Smooth muscle cell (in vitro differentiated cells): ENCODE measurements around the gene TMA16. TPM values are rescaled to one million over a fixed set of nuclear protein-coding genes. Genes with fewer than 3 reads are reported as not detected.

Source experiments
- DNase-seq: peaks from one replicate; lab custom pipeline; 2025; ENCODE audit not compliant: unreplicated experiment; lab: John Stamatoyannopoulos, UW
- H2AFZ ChIP-seq: fragments of 200-600 bp; sonication (generic); 2 replicates; pipeline ENCODE4 v1.6.0; 2016; ENCODE audit warnings: antibody characterized with exemption, low read depth, mild to moderate bottlenecking
- H3F3A ChIP-seq: fragments of 200-600 bp; sonication (generic); 2 replicates; pipeline ENCODE4 v1.6.0; 2017; ENCODE audit warnings: antibody characterized with exemption, low read depth
- H3K27ac ChIP-seq: fragments of 200-600 bp; sonication (generic); 2 replicates; pipeline ENCODE4 v1.5.1; 2016; ENCODE audit warnings: low read depth, mild to moderate bottlenecking
- H3K27me3 ChIP-seq: fragments of 200-600 bp; sonication (generic); 2 replicates; pipeline ENCODE4 v1.6.1; 2016; ENCODE audit warnings: low read depth, mild to moderate bottlenecking
- H3K36me3 ChIP-seq: fragments of 200-600 bp; sonication (generic); 2 replicates; pipeline ENCODE4 v1.5.1; 2016; ENCODE audit warnings: low read depth
- H3K4me1 ChIP-seq: fragments of 200-600 bp; sonication (generic); 2 replicates; pipeline ENCODE4 v1.5.1; 2016; ENCODE audit warnings: low read depth
- H3K4me2 ChIP-seq: fragments of 200-600 bp; sonication (generic); 2 replicates; pipeline ENCODE4 v1.6.0; 2016; ENCODE audit warnings: mild to moderate bottlenecking
- H3K4me3 ChIP-seq: fragments of 200-600 bp; sonication (generic); 2 replicates; pipeline ENCODE4 v1.5.1; 2016; ENCODE audit warnings: mild to moderate bottlenecking
- H3K79me2 ChIP-seq: fragments of 200-600 bp; sonication (generic); 2 replicates; pipeline ENCODE4 v1.6.0; 2016; ENCODE audit warnings: low read depth, mild to moderate bottlenecking
- H3K9ac ChIP-seq: fragments of 200-600 bp; sonication (generic); 2 replicates; pipeline ENCODE4 v1.6.0; 2016; ENCODE audit warnings: low read depth
- H3K9me3 ChIP-seq: fragments of 200-600 bp; sonication (generic); replicated peaks from 2 replicates; pipeline ENCODE4 v1.5.1; 2016; ENCODE audit warnings: low read depth
- H4K20me1 ChIP-seq: fragments of 200-600 bp; sonication (generic); 2 replicates; pipeline ENCODE4 v1.6.0; 2016; ENCODE audit warnings: low read depth
- CTCF ChIP-seq: fragments of 200-600 bp; sonication (generic); IDR thresholded peaks from 2 replicates; pipeline ENCODE4 v1.5.1; 2017; ENCODE audit warnings: borderline replicate concordance, mild to moderate bottlenecking, antibody characterized with exemption; ENCODE audit not compliant: insufficient read depth, poor library complexity, severe bottlenecking
- WGBS: methylation state at CpG from one replicate; pipeline ENCODE4 v1.1.7; 2016; ENCODE audit warnings: low lambda C conversion rate; 5-methylcytosine and 5-hydroxymethylcytosine counted together
- polyA plus RNA-seq: library from polyadenylated mRNA; unstranded; fragments of >200 nt; fragmentation: Nextera tagmentation; extraction: Ambion mirVana; gene quantifications from 2 replicates; pipeline ENCODE4 v1.2.1, GENCODE V29; 2016
- total RNA-seq: library from RNA; depleted of rRNA; stranded (reverse); fragments of >200 nt; gene quantifications from 2 replicates; pipeline ENCODE4 v1.2.3, GENCODE V29; 2014

The TMA16 gene
- total and polyA plus RNA-seq, 2 experiments from 2014 or later: 20.6 to 26.9 TPM

GRCh38 chr4:163462556-163462955 lies 31.9 kb upstream of the TMA16 start:
- no peak overlapping the region for H3K27ac ChIP-seq
- H3K79me2 ChIP-seq: no peaks in the 10 kb centered on the region
- H3K9ac ChIP-seq: no peak overlapping the region
- no peak overlapping the region for H3K4me2 ChIP-seq
- H4K20me1 ChIP-seq: no peaks in the 10 kb centered on the region
- H3K9me3 ChIP-seq: no peaks in the 10 kb centered on the region
- H3K27me3 ChIP-seq: no peaks in the 10 kb centered on the region
- no peaks in the 10 kb centered on the region for H3K36me3 ChIP-seq
- TF ChIP-seq CTCF: no peak
- no peaks in the 10 kb centered on the region for H3F3A ChIP-seq
- no peak for DNase-seq
- no peak overlapping the region for H2AFZ ChIP-seq
- 96% methylated on average over 5 of the region's 5 CpGs for WGBS
- H3K4me3 ChIP-seq: no peak overlapping the region
- no peaks in the 10 kb centered on the region for H3K4me1 ChIP-seq

- no peaks in the 10 kb centered on the region for H3K4me1 ChIP-seq
- WGBS: 86% methylated on average over 4 of the region's 4 CpGs
Observed at GRCh38 chr4:163467082-163467770, 27.3 kb upstream of the TMA16 start.

GRCh38 chr4:163470391-163470790 lies 24.1 kb upstream of the TMA16 start:
- Histone ChIP-seq H3K9ac (no peak overlapping the region), H3K79me2 (no peaks in the 10 kb centered on the region), H3K9me3 (no peaks in the 10 kb centered on the region), H3F3A (no peaks in the 10 kb centered on the region), H2AFZ (no peak overlapping the region), H3K4me2 (no peak overlapping the region), H3K36me3 (no peaks in the 10 kb centered on the region), H4K20me1 (no peaks in the 10 kb centered on the region), H3K27ac (no peak overlapping the region), H3K4me3 (no peak overlapping the region), H3K27me3 (no peaks in the 10 kb centered on the region), H3K4me1 (no peaks in the 10 kb centered on the region)
- no peak for TF ChIP-seq CTCF
- WGBS: 87% methylated on average over 3 of the region's 3 CpGs
- DNase-seq: no peak

More at GRCh38 chr4:163467082-163467770, 27.3 kb upstream of the TMA16 start:
- Histone ChIP-seq H3F3A (no peaks in the 10 kb centered on the region), H3K4me3 (no peak overlapping the region), H3K4me2 (no peak overlapping the region), H3K27ac (no peak overlapping the region), H3K27me3 (no peaks in the 10 kb centered on the region), H3K79me2 (no peaks in the 10 kb centered on the region), H3K36me3 (no peaks in the 10 kb centered on the region), H3K9me3 (no peaks in the 10 kb centered on the region), H4K20me1 (no peaks in the 10 kb centered on the region), H2AFZ (no peak overlapping the region), H3K9ac (no peak overlapping the region)
- no peak for TF ChIP-seq CTCF
- DNase-seq: no peak

GRCh38 chr4:163473130-163473529 lies 21.4 kb upstream of the TMA16 start:
- H3K9ac ChIP-seq: no peak overlapping the region
- no peaks in the 10 kb centered on the region for H3F3A ChIP-seq

More at GRCh38 chr4:163473130-163473529, 21.4 kb upstream of the TMA16 start:
- DNase-seq: no peak
- H2AFZ ChIP-seq: no peak overlapping the region
- no peak overlapping the region for H3K4me3 ChIP-seq
- no peak overlapping the region for H3K4me2 ChIP-seq
- no peaks in the 10 kb centered on the region for H3K9me3 ChIP-seq
- H3K79me2 ChIP-seq: no peaks in the 10 kb centered on the region
- WGBS: 95% methylated on average over 14 of the region's 14 CpGs
- TF ChIP-seq CTCF: no peak
- no peaks in the 10 kb centered on the region for H3K36me3 ChIP-seq
- no peak overlapping the region for H3K27ac ChIP-seq
- H3K4me1 ChIP-seq: no peaks in the 10 kb centered on the region
- no peaks in the 10 kb centered on the region for H4K20me1 ChIP-seq
- H3K27me3 ChIP-seq: no peaks in the 10 kb centered on the region
